HCT116 (cell line): ENCODE measurements around the gene CACNA1S. TPM values are rescaled to one million over a fixed set of nuclear protein-coding genes. Genes with fewer than 3 reads are reported as not detected.

Experiments
- ATAC-seq: fragments of 200-7000 bp; cut with Tn5 transposase; 2 replicates; pipeline ENCODE4 v1.9.1; 2020; ENCODE audit warnings: mild to moderate bottlenecking, moderate library complexity
- BruUV-seq: library from RNA; stranded (reverse); fragments of 400-500 nt; replicated peaks from 2 replicates; lab custom pipeline; 2021; lab: Mats Ljungman, UMichigan
- CTCF ChIA-PET: fragments of 300-600 bp; sonication (Branson Sonifier 250); formaldehyde crosslinking; loops from one replicate; lab custom pipeline; 2021; ENCODE audit warnings: antibody characterized with exemption; lab: Charles Lee
- POLR2A ChIA-PET: fragments of 300-600, 350-600 bp; sonication (Branson Sonifier 250); formaldehyde crosslinking; loops from one replicate; lab custom pipeline; 2021; ENCODE audit warnings: antibody characterized with exemption; lab: Charles Lee
- RAD21 ChIA-PET, 2 experiments: fragments of 300-600 bp; sonication (Branson Sonifier 250); formaldehyde crosslinking; loops; one replicate each; lab custom pipeline; 2023; ENCODE audit warnings: low total read pairs in 2 of 2; ENCODE audit not compliant: uncharacterized antibody in 2 of 2, unreplicated experiment in 2 of 2, low non-redundant PET in 1 of 2; lab: Charles Lee
- DNase-seq: peaks from one replicate; pipeline ENCODE4 v3.0.0-alpha.2; 2010; ENCODE audit warnings: low read depth, low spot score
- H2AFZ ChIP-seq: fragments of 200-600 bp; shearing (Covaris generic), sonication (generic); 2 replicates; pipeline ENCODE4 v1.6.1; 2017; ENCODE audit warnings: low read depth, mixed run types, mixed read lengths, antibody characterized with exemption, low read length; ENCODE audit not compliant: poor library complexity, severe bottlenecking
- H3K27ac ChIP-seq: 2 replicates; pipeline ENCODE4 v1.5.1; 2012; ENCODE audit warnings: low read depth, low read length
- H3K27me3 ChIP-seq: fragments of 200-600 bp; sonication (generic); 2 replicates; pipeline ENCODE4 v1.6.1; 2016; ENCODE audit warnings: mixed run types, low read length, mixed read lengths; ENCODE audit not compliant: insufficient read depth
- H3K36me3 ChIP-seq, 2 experiments: fragments of 200-500 bp in 1 of 2; fragments of 200-600 bp in 1 of 2; sonication (Bioruptor generic) in 1 of 2; sonication (generic) in 1 of 2; 2 replicates each; pipeline versions ENCODE4 v1.5.1 to v1.6.1; 2014 to 2016; ENCODE audit warnings: low read length in 2 of 2, inconsistent platforms in 1 of 2, mixed read lengths in 1 of 2, mixed run types in 1 of 2; ENCODE audit not compliant: insufficient read depth in 2 of 2, control insufficient read depth in 1 of 2
- H3K4me1 ChIP-seq, 2 experiments: fragments of 200-600 bp in 1 of 2; sonication (generic) in 1 of 2; 2 replicates each; pipeline versions ENCODE4 v1.5.1 to v1.6.1; 2012 to 2017; ENCODE audit warnings: low read length in 2 of 2, inconsistent platforms in 1 of 2, mild to moderate bottlenecking in 1 of 2, mixed read lengths in 1 of 2, mixed run types in 1 of 2, moderate library complexity in 1 of 2; ENCODE audit not compliant: insufficient read depth in 2 of 2, control insufficient read depth in 1 of 2
- H3K4me2 ChIP-seq: fragments of 200-600 bp; sonication (generic); 2 replicates; pipeline ENCODE4 v1.6.1; 2017; ENCODE audit warnings: mixed run types, low read length, mixed read lengths
- H3K4me3 ChIP-seq, 2 experiments: fragments of 200-600 bp in 1 of 2; sonication (generic) in 1 of 2; replicated peaks in 1 of 2; 2 replicates each; pipeline ENCODE4 v1.5.1; 2011 to 2016; ENCODE audit warnings: low read length in 2 of 2, control low read depth in 1 of 2, low read depth in 1 of 2, mild to moderate bottlenecking in 1 of 2, mixed read lengths in 1 of 2, mixed run types in 1 of 2
- H3K79me2 ChIP-seq: fragments of 200-600 bp; sonication (generic); 2 replicates; pipeline ENCODE4 v1.6.1; 2017; ENCODE audit warnings: mild to moderate bottlenecking, mixed run types, low read length, moderate library complexity, mixed read lengths; ENCODE audit not compliant: insufficient read depth
- H3K9ac ChIP-seq: fragments of 200-600 bp; sonication (generic); 2 replicates; pipeline ENCODE4 v1.6.1; 2016; ENCODE audit warnings: low read length, mixed read lengths
- H3K9me2 ChIP-seq: fragments of 200-600 bp; sonication (generic), shearing (Covaris generic); 2 replicates; pipeline ENCODE4 v1.6.1; 2017; ENCODE audit warnings: mixed run types, mild to moderate bottlenecking, moderate library complexity; ENCODE audit not compliant: insufficient read depth
- H3K9me3 ChIP-seq, 2 experiments: fragments of 200-500 bp in 1 of 2; fragments of 200-600 bp in 1 of 2; sonication (Bioruptor generic) in 1 of 2; sonication (generic) in 1 of 2; 2 replicates each; pipeline ENCODE4 v1.6.1; 2014 to 2017; ENCODE audit warnings: low read length in 2 of 2, mixed read lengths in 2 of 2, inconsistent platforms in 1 of 2, low read depth in 1 of 2, mild to moderate bottlenecking in 1 of 2, mixed run types in 1 of 2, moderate library complexity in 1 of 2; ENCODE audit not compliant: control insufficient read depth in 1 of 2, insufficient read depth in 1 of 2
- H4K20me1 ChIP-seq: fragments of 200-600 bp; sonication (generic), shearing (Covaris generic); 2 replicates; pipeline ENCODE4 v1.6.1; 2017; ENCODE audit warnings: mixed run types, mild to moderate bottlenecking, moderate library complexity; ENCODE audit not compliant: insufficient read depth
- CBX3 ChIP-seq: IDR thresholded peaks from 2 replicates; pipeline ENCODE4 v1.6.1; 2012; ENCODE audit warnings: low read depth
- CEBPB ChIP-seq: IDR thresholded peaks from 2 replicates; pipeline ENCODE4 v1.6.1; 2012; ENCODE audit warnings: low read depth
- EZH2 ChIP-seq: fragments of 200-600 bp; sonication (generic); IDR thresholded peaks from 2 replicates; pipeline ENCODE4 v1.6.1; 2017; ENCODE audit warnings: antibody characterized with exemption, mixed run types
- FOSL1 ChIP-seq: IDR thresholded peaks from 2 replicates; pipeline ENCODE4 v1.6.1; 2012; ENCODE audit warnings: low read depth
- SP1 ChIP-seq: IDR thresholded peaks from 2 replicates; pipeline ENCODE4 v1.6.1; 2012; ENCODE audit warnings: low read depth
- TCF7L2 ChIP-seq: IDR thresholded peaks from 2 replicates; pipeline ENCODE4 v1.7.0; 2011; ENCODE audit warnings: borderline replicate concordance, inconsistent platforms; ENCODE audit not compliant: insufficient read depth, insufficient read length; ENCODE audit errors: extremely low read depth
- intact Hi-C: fragments of 100-400 bp; cut with micrococcal nuclease; formaldehyde crosslinking; loops from 2 replicates; pipeline ENCODE4 v1.10.0; 2022
- total RNA-seq: library from RNA; stranded (reverse); gene quantifications from one replicate; pipeline ENCODE4 v1.2.1, GENCODE V29; 2021; ENCODE audit not compliant: unreplicated experiment
- TF ChIP-seq, protein P1 (sequence below): IDR thresholded peaks from 2 replicates; pipeline ENCODE4 v1.6.1; 2012

The CACNA1S gene
- total RNA-seq, 1 experiment from 2014 or later, result not detected

DNA sequence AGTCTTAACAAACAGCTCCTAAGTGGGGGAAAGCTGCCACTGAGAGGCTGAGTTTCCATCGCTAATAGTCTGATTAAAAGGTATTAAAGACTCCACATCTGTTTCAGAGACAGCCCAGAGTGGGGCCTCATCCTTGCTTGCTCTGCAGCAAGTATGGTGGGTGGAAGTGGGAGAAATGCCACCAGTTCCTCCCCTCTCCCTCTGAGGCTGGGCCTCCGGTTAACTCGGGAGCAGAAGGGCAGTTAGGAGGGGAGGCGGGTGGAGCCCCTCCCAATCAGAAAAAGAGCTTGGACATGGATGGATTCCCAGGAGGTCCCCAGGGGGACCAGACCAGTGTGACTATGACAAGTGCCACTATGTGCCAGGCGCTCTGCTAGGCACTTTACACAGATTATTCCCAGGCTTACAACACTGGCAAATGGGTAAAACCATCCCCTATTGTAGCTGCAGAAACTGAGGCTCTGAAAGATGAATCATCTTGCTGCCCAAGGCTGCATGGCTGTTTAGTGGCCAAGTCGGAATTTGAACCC, 26.1 kb upstream of the CACNA1S start:
- ATAC-seq, result no peak

GRCh38 chr1:201137579-201138310, 25.5 kb upstream of the CACNA1S start:
- Histone ChIP-seq H3K27ac (no peak overlapping the region), H3K36me3 (peaks cover 7 to 9% of the 10 kb centered on the region in 2 experiments; a peak in 2 of 4 replicates), H3K4me2 (no peak overlapping the region), H3K4me3 (no peak overlapping the region), H3K79me2 (no peaks in the 10 kb centered on the region), H3K4me1 (no peaks in the 10 kb centered on the region), H3K9ac (no peak overlapping the region), H4K20me1 (no peaks in the 10 kb centered on the region), H2AFZ (no peak overlapping the region), H3K9me2 (no peaks in the 10 kb centered on the region), H3K9me3 (no peaks in the 10 kb centered on the region), H3K27me3 (no peaks in the 10 kb centered on the region)
- DNase-seq, result no peak
- ATAC-seq, result no peak
- ChIA-PET RAD21 (no interaction called here), POLR2A (no interaction called here), CTCF (interaction anchor here (1.0 kb wide), 1 partner anchor 19 kb away, joined by 4 read pairs; no protein-coding TSS in a partner anchor)
- TF ChIP-seq TCF7L2 (no peak), FOSL1 (no peak)
- intact Hi-C loops, result no loop called here
- no TSS peak for BruUV-seq

More for the DNA sequence above, 26.1 kb upstream of the CACNA1S start:
- BruUV-seq, result no TSS peak
- Histone ChIP-seq H4K20me1 (no peaks in the 10 kb centered on the region), H3K4me3 (no peak overlapping the region), H3K9me3 (no peaks in the 10 kb centered on the region), H3K27ac (no peak overlapping the region), H3K9me2 (no peaks in the 10 kb centered on the region), H3K79me2 (no peaks in the 10 kb centered on the region), H3K27me3 (no peaks in the 10 kb centered on the region), H3K4me2 (no peak overlapping the region), H3K36me3 (peaks cover 12 to 14% of the 10 kb centered on the region in 2 experiments; a peak in 3 of 4 replicates), H3K9ac (no peak overlapping the region), H2AFZ (no peak overlapping the region), H3K4me1 (no peaks in the 10 kb centered on the region)
- intact Hi-C loops, result no loop called here
- TF ChIP-seq EZH2 (no peak), CEBPB (no peak), SP1 (no peak), CBX3 (no peak)
- TF ChIP-seq, protein P1, sequence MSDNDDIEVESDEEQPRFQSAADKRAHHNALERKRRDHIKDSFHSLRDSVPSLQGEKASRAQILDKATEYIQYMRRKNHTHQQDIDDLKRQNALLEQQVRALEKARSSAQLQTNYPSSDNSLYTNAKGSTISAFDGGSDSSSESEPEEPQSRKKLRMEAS, result no peak
- ChIA-PET POLR2A (no interaction called here), CTCF (no interaction called here), RAD21 (no interaction called here)
- DNase-seq, result no peak
